ENCODE data around the gene POLR3A.
A peak's percentile ranks its signal among the peaks of the same experiment; 100 is the strongest.
"Not testable (repeated sequence)": the region's sequence is repeated elsewhere in the genome, so short reads cannot be mapped to it uniquely, and the experiment has no call there.

Gene POLR3A

DNA sequence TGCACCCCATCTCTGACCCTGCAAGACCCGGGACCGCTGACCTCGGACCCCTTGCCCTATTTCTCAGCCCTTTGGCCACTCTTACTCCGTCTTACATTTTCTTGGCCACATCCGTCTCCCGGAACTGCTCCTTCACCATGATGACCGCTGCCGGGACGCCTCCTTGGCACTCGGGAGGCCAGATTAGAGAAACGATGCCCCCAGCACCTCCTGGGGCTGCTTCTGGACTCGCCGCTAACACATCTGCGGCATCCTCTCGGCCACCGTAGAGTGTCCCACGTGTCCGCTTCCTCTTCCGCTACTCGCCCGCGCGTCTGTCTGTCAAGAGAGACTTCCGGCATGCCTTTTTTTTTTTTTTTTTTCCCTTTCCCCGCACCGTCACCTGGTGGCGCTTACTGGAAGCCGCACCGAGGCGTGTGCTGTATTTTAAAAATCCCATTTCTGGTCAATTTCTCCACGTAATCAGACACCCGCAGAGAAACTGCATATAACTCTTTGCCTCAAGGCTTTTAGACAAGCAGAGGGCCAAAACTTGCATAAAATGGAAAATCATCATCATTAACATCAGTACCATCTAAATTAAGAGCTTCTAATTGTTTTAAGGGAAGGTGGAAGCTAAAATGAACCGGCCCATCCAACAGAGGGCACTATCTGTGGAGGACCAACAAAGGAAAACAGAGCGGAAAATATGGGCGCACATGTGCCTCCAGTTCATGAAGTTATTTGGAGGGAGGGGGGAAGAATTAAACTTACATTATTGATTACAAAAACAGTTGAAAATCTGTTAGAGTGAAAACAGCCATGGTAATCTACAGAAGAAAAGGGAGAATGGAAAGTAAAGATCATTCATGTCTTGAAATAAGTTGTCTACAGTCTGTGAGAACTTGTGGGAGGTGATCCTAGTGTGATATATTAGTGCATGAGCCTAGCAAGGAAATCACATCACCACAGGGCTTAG lies at the start of gene POLR3A:
TSS of gene POLR3A (minus strand) at position 247 of the 958 bp plus-strand sequence. CDS start at position 139, 108 bp downstream.
- DNase-seq (ENCODE audit: low read depth, low spot score), result peak; percentile 93

GRCh38 chr10:78078539-78079330 lies 49.4 kb upstream of the POLR3A start:
- no peak for DNase-seq (ENCODE audit: low read depth, low spot score)

GRCh38 chr10:78075806-78076205 lies 46.5 kb upstream of the POLR3A start:
- not testable (repeated sequence) for DNase-seq (ENCODE audit: low read depth, low spot score)

- no peak for DNase-seq (ENCODE audit: low read depth, low spot score)
These were observed 43.2 kb upstream of the POLR3A start for GRCh38 chr10:78072504-78072903.

DNA sequence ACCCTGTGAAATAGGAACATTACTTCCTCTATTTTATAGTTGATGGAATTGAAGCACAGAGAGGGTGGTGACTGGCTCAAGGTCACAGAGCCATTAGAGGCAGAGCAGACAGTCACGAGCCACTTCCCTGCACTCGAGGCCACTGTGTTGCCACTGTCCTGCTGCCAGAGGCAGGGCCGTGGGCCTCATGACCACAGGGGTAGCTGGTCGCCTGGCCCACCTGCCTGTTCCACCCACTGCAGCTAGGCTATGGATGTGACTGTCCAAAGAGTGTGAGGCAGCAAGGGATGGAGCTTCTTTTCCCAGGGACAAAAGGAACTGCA lies 42.5 kb upstream of the POLR3A start:
- no peak for DNase-seq (ENCODE audit: low read depth, low spot score)

DNA sequence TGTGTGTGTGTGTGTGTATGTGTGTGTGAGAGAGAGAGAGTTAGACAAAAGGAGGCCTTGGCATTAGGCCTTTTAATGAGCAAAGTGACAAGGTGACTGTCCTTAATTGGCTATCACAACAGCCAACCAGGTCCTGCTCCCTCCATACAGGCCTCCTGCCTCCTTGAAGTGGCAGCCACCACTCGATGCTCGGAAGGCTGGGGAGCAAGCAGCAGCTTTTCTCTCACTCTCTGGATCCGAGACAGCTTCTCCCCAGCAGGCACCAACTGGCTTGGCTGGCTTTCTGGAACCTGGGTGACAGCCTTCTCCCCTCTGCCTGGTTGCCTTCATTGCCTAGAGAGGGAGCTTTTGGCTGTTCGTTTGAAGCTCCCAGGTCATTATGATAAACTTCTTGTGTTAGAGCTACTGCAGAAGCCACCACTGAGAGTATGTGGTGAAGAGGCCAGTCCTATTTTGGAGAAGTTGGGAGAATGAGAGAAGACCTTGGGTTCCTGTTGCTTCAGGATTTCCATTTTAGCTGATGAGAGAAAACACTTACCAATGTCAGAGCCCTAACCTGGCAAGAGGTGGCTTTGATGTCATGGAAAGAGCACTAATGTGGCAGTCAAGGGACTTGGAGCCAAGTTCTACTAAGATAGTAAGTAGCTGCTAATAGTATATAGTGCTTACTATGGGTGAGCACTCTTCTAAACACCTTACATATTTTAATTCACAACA lies 42.0 kb upstream of the POLR3A start:
- DNase-seq (ENCODE audit: low read depth, low spot score), result no peak

DNA sequence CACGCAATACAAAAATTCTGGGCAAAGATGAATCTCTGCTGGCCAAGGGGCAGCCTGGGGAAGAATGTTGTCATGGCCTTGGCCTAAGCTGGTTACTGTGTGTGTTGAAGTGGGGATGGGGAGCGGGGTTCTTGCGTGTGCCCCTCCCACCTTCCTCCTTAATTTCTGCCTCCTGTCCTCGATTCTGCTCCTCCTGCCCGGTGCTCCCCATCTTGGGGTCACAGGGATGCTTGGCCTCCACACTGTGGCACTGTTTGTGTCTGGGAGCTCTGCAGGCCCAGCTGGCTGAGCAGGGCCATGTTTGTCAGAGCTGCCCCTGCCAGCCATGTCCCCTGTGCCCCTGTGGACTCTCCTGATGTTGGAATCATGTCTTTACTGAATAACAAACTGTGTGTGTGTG lies 41.4 kb upstream of the POLR3A start:
- no peak for DNase-seq (ENCODE audit: low read depth, low spot score)

- DNase-seq (ENCODE audit: low read depth, low spot score), result not testable (repeated sequence)
These were observed 40.7 kb upstream of the POLR3A start for GRCh38 chr10:78070064-78070463.

GRCh38 chr10:78069151-78069550 lies 39.8 kb upstream of the POLR3A start:
- DNase-seq (ENCODE audit: low read depth, low spot score), result no peak

DNA sequence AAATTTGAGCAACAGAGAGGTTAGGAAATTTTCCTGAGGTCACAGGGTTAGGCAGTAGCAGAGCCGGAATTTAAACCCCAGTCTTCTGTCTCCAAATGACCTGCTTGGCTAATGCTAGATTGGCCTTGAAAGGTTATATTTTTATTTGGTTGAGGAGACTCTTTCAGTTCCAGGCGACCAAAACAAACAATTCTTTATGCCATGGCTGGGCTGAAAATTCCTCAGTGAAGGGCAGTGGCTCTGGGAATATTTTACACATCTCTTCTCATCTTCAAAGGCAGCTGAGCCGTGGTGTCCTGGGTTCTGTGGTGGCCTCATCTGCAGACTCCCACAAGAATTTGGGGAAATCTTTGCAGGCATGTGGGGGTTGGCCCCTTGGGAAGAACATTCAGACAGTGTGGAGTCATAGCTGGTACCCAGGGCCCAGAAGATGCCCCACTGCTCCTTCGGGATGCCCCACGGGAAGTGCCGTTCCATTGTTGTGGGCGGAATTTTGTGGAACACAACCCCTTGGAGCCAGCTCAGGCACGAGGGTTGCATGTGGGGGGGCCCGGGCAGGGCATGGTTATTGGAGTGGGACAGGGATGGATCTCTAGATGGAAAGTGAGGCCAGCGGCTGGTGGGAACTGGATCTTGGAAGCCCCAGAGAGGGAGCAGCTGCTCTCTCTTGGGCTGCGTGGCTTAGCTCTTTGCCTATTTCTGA lies 37.6 kb upstream of the POLR3A start:
- no peak for DNase-seq (ENCODE audit: low read depth, low spot score)

GRCh38 chr10:78066012-78066411 lies 36.7 kb upstream of the POLR3A start:
- no peak for DNase-seq (ENCODE audit: low read depth, low spot score)

DNA sequence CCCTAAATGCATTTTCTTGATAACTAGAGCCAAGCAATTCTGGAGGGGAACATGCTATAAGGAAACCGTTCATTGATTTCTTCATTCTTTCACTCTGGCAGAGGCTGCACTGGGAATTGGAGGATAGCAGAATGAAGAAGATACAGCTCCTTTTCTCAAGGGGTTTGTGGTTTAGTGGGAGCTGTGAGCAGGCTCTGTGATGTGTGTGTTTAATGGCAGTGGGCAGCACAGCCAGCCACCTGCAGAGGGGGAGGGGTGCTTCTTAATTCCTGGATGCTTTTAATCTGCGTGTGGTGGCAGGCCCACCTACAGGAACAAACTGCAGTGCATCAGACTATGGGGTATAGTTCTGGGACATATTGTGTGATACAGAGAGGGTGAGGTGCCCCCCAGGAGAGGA lies 36.3 kb upstream of the POLR3A start:
- no peak for DNase-seq (ENCODE audit: low read depth, low spot score)

- DNase-seq (ENCODE audit: low read depth, low spot score), result not testable (repeated sequence)
These were observed 35.6 kb upstream of the POLR3A start for GRCh38 chr10:78064919-78065318.

- no peak for DNase-seq (ENCODE audit: low read depth, low spot score)
These were observed 33.9 kb upstream of the POLR3A start for GRCh38 chr10:78063236-78063635.

- no peak for DNase-seq (ENCODE audit: low read depth, low spot score)
These were observed 33.0 kb upstream of the POLR3A start for GRCh38 chr10:78062296-78062695.

DNA sequence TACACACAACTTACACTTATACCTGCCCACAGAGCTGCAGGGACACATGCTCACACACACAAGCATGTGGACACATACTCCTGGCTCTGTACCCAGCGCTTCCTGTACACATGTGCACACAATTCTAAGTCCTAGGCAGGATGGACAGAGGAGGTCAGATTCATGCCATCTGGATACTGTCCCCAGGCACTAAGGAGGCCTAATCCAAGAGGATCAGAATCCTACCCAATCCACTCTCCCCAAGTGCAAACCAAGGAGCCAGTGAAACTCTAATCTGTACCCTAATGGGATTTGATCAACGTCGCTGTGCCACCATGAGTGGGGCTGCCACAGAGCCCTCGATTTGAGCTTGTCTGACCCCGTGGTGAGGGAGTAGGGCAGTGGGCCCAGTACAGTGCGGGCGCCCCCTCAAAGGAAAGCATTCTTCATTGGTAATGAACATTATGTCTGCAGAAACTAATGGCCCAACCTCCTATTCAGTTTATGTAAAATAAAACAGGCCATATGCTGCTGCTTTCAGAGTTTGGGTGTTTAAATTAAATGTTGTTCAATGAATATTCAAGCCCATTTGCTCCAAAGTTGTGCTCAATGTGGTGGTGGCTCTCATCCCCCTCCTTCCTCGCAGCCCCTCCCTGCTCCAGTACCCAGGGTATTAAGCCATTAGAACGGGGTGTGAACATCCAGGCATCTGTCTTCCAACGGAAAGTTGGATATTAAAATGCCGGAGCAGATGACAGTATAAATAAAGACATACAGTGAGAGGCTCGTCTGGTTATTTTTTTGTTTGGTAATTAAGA lies 30.8 kb upstream of the POLR3A start:
- DNase-seq (ENCODE audit: low read depth, low spot score), result no peak

DNA sequence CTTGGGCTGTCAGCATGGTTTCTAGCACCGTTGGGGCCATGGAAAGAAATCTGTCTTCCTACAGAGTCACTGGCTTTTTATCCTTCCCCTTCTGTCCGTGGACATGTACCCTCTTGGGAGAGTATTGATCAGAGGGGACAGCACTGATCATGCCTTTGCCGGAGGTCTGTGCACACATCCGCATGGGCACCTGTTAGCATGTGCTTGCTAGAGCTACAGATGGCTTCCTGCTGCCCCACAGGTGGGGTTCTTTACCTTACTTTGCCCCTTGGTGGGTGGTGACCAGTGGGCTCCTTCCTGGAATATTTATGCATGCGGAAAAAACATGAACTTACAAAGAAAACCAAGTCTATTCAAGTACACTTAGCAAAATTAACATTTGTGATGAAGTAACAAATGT lies 29.2 kb upstream of the POLR3A start:
- no peak for DNase-seq (ENCODE audit: low read depth, low spot score)

DNA sequence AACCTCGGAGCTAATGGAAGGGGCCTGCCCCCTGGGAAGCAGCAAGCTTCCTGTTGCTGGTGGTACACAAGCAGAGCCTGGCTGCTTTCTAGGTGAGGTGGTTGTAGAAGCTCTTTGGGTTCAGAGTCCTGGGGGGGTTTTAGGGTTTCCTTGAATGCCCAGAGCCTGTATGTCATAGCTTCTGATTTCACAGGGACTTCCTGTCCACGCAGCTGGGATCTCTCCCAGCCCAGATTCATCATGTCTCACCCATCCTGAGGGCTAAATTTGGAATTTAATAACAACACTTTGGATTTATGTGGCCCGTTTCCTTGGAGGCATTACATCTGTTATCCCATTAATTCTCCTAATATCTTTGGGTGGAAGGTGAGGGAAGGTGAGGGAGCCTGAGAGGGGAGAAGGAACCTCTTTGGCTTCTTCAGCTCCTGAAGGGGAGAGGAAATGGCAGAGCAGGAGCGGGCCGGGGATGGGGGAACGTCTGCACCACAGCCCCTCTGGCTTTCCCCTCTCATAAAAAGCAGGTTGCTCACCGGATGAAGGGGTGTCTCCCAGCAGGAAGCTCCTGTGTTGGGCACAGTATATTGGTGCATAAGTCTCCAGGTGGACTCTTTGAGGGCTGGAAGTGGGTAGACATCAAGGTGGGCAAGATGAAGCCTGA lies 24.0 kb upstream of the POLR3A start:
- no peak for DNase-seq (ENCODE audit: low read depth, low spot score)

DNA sequence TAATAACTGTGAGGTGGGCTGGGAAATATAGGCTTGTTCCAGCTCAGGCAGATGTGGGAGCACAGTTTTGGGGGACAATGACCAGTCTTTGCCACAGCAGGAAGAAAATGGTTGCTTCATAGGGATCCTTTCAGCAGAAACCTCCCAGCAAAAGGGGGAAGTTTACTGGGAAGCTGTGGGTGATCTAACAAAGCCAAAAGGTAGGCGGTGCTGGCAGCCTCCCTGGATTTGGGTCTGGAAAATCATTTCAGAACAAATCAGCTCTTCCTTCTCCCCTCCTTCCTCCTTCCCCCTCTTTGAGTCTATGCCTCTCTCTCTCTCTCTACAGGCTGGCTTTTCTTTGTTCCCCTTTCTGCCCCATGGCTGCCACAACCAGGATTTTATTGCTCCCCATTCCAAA lies 20.5 kb upstream of the POLR3A start:
- DNase-seq (ENCODE audit: low read depth, low spot score), result no peak

DNA sequence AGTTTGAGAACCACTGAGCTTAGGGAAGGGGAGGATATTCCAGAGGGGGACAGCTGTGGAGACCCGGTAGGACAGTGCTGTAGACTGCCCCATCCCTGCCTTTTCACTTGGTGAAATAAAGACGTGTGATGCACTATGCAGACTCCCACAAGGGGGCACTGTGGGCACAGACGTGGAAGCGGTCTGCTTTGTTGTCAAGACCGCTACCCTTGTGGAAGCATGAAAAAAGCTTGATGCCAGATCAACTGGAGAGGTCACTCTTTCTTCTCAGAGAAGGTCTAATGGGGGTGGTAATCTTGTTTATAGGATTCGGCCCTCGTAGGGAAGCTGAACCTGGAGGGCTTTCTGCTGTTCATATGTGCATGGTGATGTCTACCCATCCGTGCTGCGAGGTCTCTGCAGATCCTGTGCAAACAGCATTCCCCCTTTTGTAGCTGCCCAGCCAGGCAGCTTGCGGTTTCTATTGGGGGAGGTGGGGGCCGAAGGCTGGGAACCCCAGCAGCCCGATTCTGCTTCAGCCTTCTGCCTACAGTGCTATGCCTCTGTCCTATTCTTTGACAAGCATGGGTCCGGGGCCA lies 18.1 kb upstream of the POLR3A start:
- peak; percentile 82 for DNase-seq (ENCODE audit: low read depth, low spot score)
